IMR-90 (cell line): ENCODE results near the gene OR51E2. TPM values are rescaled to one million over a fixed set of nuclear protein-coding genes. Genes with fewer than 3 reads are reported as not detected.
A peak's percentile ranks its signal among the peaks of the same experiment; 100 is the strongest.

Experiments used
- ATAC-seq: fragments of 200-7000 bp; cut with Tn5 transposase; 2 replicates; pipeline ENCODE4 v1.9.1; 2020; ENCODE audit warnings: low read depth, mild to moderate bottlenecking, moderate library complexity
- BruUV-seq: library from RNA; stranded (reverse); fragments of 400-500 nt; replicated peaks from 2 replicates; lab custom pipeline; 2021; lab: Mats Ljungman, UMichigan
- CTCF ChIA-PET: fragments of 300-600 bp; formaldehyde crosslinking; extraction: SDS; loops from one replicate; lab custom pipeline; 2021; ENCODE audit warnings: antibody characterized with exemption; lab: Yijun Ruan, JAX
- POLR2A ChIA-PET: fragments of 300-600 bp; sonication (Branson Sonifier 250); formaldehyde crosslinking; loops from one replicate; lab custom pipeline; 2022; ENCODE audit warnings: antibody characterized with exemption; ENCODE audit not compliant: unreplicated experiment; lab: Charles Lee
- DNase-seq: peaks from one replicate; pipeline ENCODE4 v3.0.0; 2013
- H2AFZ ChIP-seq: replicated peaks from 2 replicates; pipeline ENCODE3; 2013; ENCODE audit warnings: low read length, mild to moderate bottlenecking; ENCODE audit not compliant: poor library complexity
- H2AK5ac ChIP-seq: 2 replicates; pipeline ENCODE4 v1.6.1; 2013; ENCODE audit warnings: low read depth, low read length, inconsistent platforms
- H2AK9ac ChIP-seq: replicated peaks from 2 replicates; pipeline ENCODE3; 2013; ENCODE audit warnings: mild to moderate bottlenecking, low read depth, low read length, moderate library complexity; ENCODE audit not compliant: poor library complexity
- H2BK120ac ChIP-seq: 2 replicates; pipeline ENCODE4 v1.6.1; 2013; ENCODE audit warnings: low read depth, low read length, inconsistent platforms
- H2BK15ac ChIP-seq: 3 replicates; pipeline ENCODE4 v1.6.1; 2013; ENCODE audit warnings: low read depth, low read length, inconsistent platforms
- H2BK20ac ChIP-seq: 2 replicates; pipeline ENCODE4 v1.6.1; 2013; ENCODE audit warnings: low read depth, mild to moderate bottlenecking, inconsistent platforms, low read length, moderate library complexity
- H2BK5ac ChIP-seq: 2 replicates; pipeline ENCODE4 v1.6.1; 2013; ENCODE audit warnings: mild to moderate bottlenecking, low read depth, low read length, inconsistent platforms; ENCODE audit not compliant: poor library complexity, severe bottlenecking
- H3K14ac ChIP-seq: replicated peaks from 2 replicates; pipeline ENCODE4 v1.6.1; 2013; ENCODE audit warnings: low read depth, low read length, inconsistent platforms
- H3K18ac ChIP-seq: 2 replicates; pipeline ENCODE4 v1.6.1; 2013; ENCODE audit warnings: low read depth, low read length, control low read depth
- H3K23ac ChIP-seq: 2 replicates; pipeline ENCODE4 v1.6.1; 2013; ENCODE audit warnings: low read depth, low read length, inconsistent platforms
- H3K27ac ChIP-seq: 2 replicates; pipeline ENCODE4 v1.5.1; 2013; ENCODE audit warnings: mild to moderate bottlenecking, control low read depth, low read length; ENCODE audit not compliant: insufficient read depth
- H3K27me3 ChIP-seq: 2 replicates; pipeline ENCODE4 v1.6.1; 2013; ENCODE audit warnings: low read length; ENCODE audit not compliant: control insufficient read depth, insufficient read depth
- H3K36me3 ChIP-seq: 2 replicates; pipeline ENCODE4 v1.6.1; 2013; ENCODE audit warnings: low read length, mixed read lengths; ENCODE audit not compliant: control insufficient read depth, insufficient read depth
- H3K4ac ChIP-seq: 2 replicates; pipeline ENCODE4 v1.6.1; 2013; ENCODE audit warnings: low read depth, low read length, inconsistent platforms
- H3K4me1 ChIP-seq: 2 replicates; pipeline ENCODE4 v1.6.1; 2013; ENCODE audit warnings: low read length, mixed read lengths; ENCODE audit not compliant: control insufficient read depth, insufficient read depth
- H3K4me2 ChIP-seq: 2 replicates; pipeline ENCODE4 v1.6.1; 2013; ENCODE audit warnings: low read depth, mild to moderate bottlenecking, control low read depth, low read length, moderate library complexity
- H3K4me3 ChIP-seq: 2 replicates; pipeline ENCODE4 v1.5.1; 2013; ENCODE audit warnings: low read depth, mild to moderate bottlenecking, control low read depth, low read length, moderate library complexity; ENCODE audit not compliant: insufficient read depth
- H3K56ac ChIP-seq: 2 replicates; pipeline ENCODE4 v1.6.1; 2013; ENCODE audit warnings: low read length, inconsistent platforms; ENCODE audit not compliant: insufficient read depth; ENCODE audit errors: extremely low read depth
- H3K79me1 ChIP-seq, 2 experiments: 2 replicates each; pipeline ENCODE4 v1.6.1; 2013; ENCODE audit warnings: low read length in 2 of 2, inconsistent platforms in 1 of 2, low read depth in 1 of 2
- H3K9ac ChIP-seq: 2 replicates; pipeline ENCODE4 v1.6.1; 2013; ENCODE audit warnings: low read depth, low read length, control low read depth
- H3K9me1 ChIP-seq: 2 replicates; pipeline ENCODE4 v1.6.1; 2013; ENCODE audit warnings: low read length, inconsistent platforms; ENCODE audit not compliant: insufficient read depth
- H3K9me3 ChIP-seq: 2 replicates; pipeline ENCODE4 v1.6.1; 2013; ENCODE audit warnings: low read length; ENCODE audit not compliant: control insufficient read depth, insufficient read depth
- H4K20me1 ChIP-seq: 2 replicates; pipeline ENCODE4 v1.6.1; 2013; ENCODE audit warnings: low read length, inconsistent platforms; ENCODE audit not compliant: insufficient read depth
- H4K5ac ChIP-seq: 2 replicates; pipeline ENCODE4 v1.6.1; 2013; ENCODE audit warnings: mild to moderate bottlenecking, low read depth, low read length, control low read depth
- H4K8ac ChIP-seq, 2 experiments: 2 replicates each; pipeline ENCODE4 v1.6.1; 2013; ENCODE audit warnings: low read depth in 2 of 2, low read length in 2 of 2, control low read depth in 1 of 2, inconsistent platforms in 1 of 2
- H4K91ac ChIP-seq: 2 replicates; pipeline ENCODE4 v1.6.1; 2013; ENCODE audit warnings: low read depth, low read length, inconsistent platforms; ENCODE audit not compliant: insufficient read depth
- BHLHE40 ChIP-seq: fragments of 150-350 bp; IDR thresholded peaks from 2 replicates; pipeline ENCODE4 v1.6.1; 2016; ENCODE audit warnings: mild to moderate bottlenecking, low read depth, low read length
- CEBPB ChIP-seq: IDR thresholded peaks from 2 replicates; pipeline ENCODE4 v1.6.1; 2012; ENCODE audit warnings: low read depth, low read length, improper control_type of control experiment
- CHD1 ChIP-seq: IDR thresholded peaks from 2 replicates; pipeline ENCODE4 v1.6.1; 2012; ENCODE audit warnings: low read depth, low read length, improper control_type of control experiment
- FOS ChIP-seq: fragments of 150-350 bp; IDR thresholded peaks from 2 replicates; pipeline ENCODE4 v1.6.1; 2016; ENCODE audit warnings: low read depth, low read length
- MAFK ChIP-seq: IDR thresholded peaks from 2 replicates; pipeline ENCODE4 v1.6.1; 2012; ENCODE audit warnings: low read depth, low read length, improper control_type of control experiment
- MAZ ChIP-seq: IDR thresholded peaks from 2 replicates; pipeline ENCODE4 v1.6.1; 2012; ENCODE audit warnings: low read depth, mild to moderate bottlenecking, low read length, improper control_type of control experiment, moderate library complexity, borderline replicate concordance
- MXI1 ChIP-seq: IDR thresholded peaks from 2 replicates; pipeline ENCODE4 v1.6.1; 2012; ENCODE audit warnings: low read depth, mild to moderate bottlenecking, low read length, moderate library complexity, borderline replicate concordance
- NFE2L2 ChIP-seq: fragments of 150-350 bp; IDR thresholded peaks from 2 replicates; pipeline ENCODE4 v1.6.1; 2016; ENCODE audit warnings: low read depth, mild to moderate bottlenecking, low read length
- POLR2A ChIP-seq: IDR thresholded peaks from 2 replicates; pipeline ENCODE4 v1.6.1; 2012; ENCODE audit warnings: mild to moderate bottlenecking, low read depth, low read length
- RAD21 ChIP-seq: IDR thresholded peaks from 2 replicates; pipeline ENCODE4 v1.6.1; 2012; ENCODE audit warnings: low read length, improper control_type of control experiment
- RCOR1 ChIP-seq: IDR thresholded peaks from 2 replicates; pipeline ENCODE4 v1.6.1; 2012; ENCODE audit warnings: mild to moderate bottlenecking, low read length, improper control_type of control experiment; ENCODE audit not compliant: insufficient replicate concordance
- RFX5 ChIP-seq: IDR thresholded peaks from 2 replicates; pipeline ENCODE4 v1.8.0; 2012; ENCODE audit warnings: low read depth, mild to moderate bottlenecking, low read length, moderate library complexity
- SMC3 ChIP-seq: fragments of 150-350 bp; IDR thresholded peaks from 2 replicates; pipeline ENCODE4 v1.6.1; 2016; ENCODE audit warnings: low read depth, mild to moderate bottlenecking, antibody characterized with exemption, low read length, moderate library complexity
- WGBS, 2 experiments: methylation state at CpG; one replicate each; pipeline versions ENCODE4 v1.1.5 to v1.1.7; 2013; ENCODE audit warnings: missing lambda C conversion rate in 2 of 2; ENCODE audit not compliant: insufficient read length in 1 of 2; ENCODE audit errors: extremely low coverage in 2 of 2; 5-methylcytosine and 5-hydroxymethylcytosine counted together
- dilution Hi-C: fragments of 300-500 bp; cut with HindIII; formaldehyde crosslinking; loops from one replicate; pipeline ENCODE4 v1.14.3; 2018; ENCODE audit warnings: low sequenced_read_pairs; ENCODE audit not compliant: unreplicated experiment
- in situ Hi-C: fragments of 300-500 bp; cut with MboI; formaldehyde crosslinking; loops from 3 replicates; pipeline ENCODE4 v1.14.3; 2019; ENCODE audit warnings: low sequenced_read_pairs, inconsistent platforms, mixed read lengths
- intact Hi-C: fragments of 100-400 bp; cut with micrococcal nuclease; formaldehyde crosslinking; loops from 2 replicates; pipeline ENCODE4 v1.10.0; 2022
- polyA plus RNA-seq, 3 experiments: library from polyadenylated mRNA; depleted of rRNA; stranded (reverse); fragments of >200 nt; gene quantifications; 2 replicates each; pipeline ENCODE4 v1.2.3, GENCODE V29; 2012; ENCODE audit warnings: low replicate concordance in 1 of 3
- total RNA-seq: library from RNA; depleted of rRNA; stranded (reverse); fragments of >200 nt; gene quantifications from 2 replicates; pipeline ENCODE4 v1.2.3, GENCODE V29; 2012
- TF ChIP-seq, protein P1 (sequence below): fragments of 150-350 bp; IDR thresholded peaks from 2 replicates; pipeline ENCODE4 v1.6.1; 2017; ENCODE audit warnings: mild to moderate bottlenecking, antibody characterized with exemption, low read length, low read depth
- TF ChIP-seq, protein P2 (sequence below): conservative IDR thresholded peaks from 2 replicates; pipeline ENCODE4 v1.5.1; 2012; ENCODE audit warnings: mild to moderate bottlenecking, low read depth, low read length, improper control_type of control experiment
- TF ChIP-seq, protein P3 (sequence below): fragments of 150-350 bp; IDR thresholded peaks from 2 replicates; pipeline ENCODE4 v1.6.1; 2016; ENCODE audit warnings: low read depth, mild to moderate bottlenecking, low read length, moderate library complexity, borderline replicate concordance

Gene OR51E2
- total and polyA plus RNA-seq, 2 of the 4 experiments (the other 2 are of a cell fraction), result 0.72 to 1.3 TPM

DNA sequence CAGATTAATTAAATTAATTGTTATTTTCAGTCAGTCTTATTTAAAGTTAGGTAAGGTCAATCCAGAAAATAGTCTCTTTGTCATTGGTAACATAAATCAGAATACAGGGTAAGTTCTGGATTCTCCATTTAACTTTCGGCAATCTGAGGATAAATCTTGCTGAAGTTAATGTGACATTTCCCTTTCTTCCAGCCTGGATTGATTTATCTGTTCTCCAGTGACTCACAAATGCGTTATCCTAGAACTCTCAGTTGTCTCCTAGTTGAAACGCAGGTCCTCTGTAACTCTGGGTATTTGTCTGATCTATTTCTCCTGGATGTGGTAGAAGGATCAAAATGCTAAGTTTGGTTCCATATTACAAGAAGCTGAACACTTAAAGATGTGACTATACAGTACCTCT is 32.9 kb downstream of the OR51E2 start:
- ATAC-seq, result 0 out of 2 replicates have a peak, but pooled peaks have one; percentile 31
- Histone ChIP-seq H3K79me1 (no peaks in the 10 kb centered on the region), H4K20me1 (no peaks in the 10 kb centered on the region), H4K8ac (peak overlapping the region in 1 of 2 experiments; percentile 31; a peak in 2 of 4 replicates), H3K4me2 (peak overlapping the region; percentile 38; the same call in 1 of the 2 replicates), H2BK20ac (peak overlapping the region; percentile 16; the same call in 1 of the 2 replicates), H2BK5ac (peak overlapping the region; percentile 71), H3K4ac (peak overlapping the region; percentile 8; the same call in 1 of the 2 replicates), H3K56ac (no peak overlapping the region), H3K36me3 (no peaks in the 10 kb centered on the region), H2AFZ (no peak overlapping the region), H3K23ac (no peak overlapping the region), H3K4me1 (peaks cover 2% of the 10 kb centered on the region; the same call in 1 of the 2 replicates), H2AK5ac (no peak overlapping the region), H3K9me1 (peaks cover 8% of the 10 kb centered on the region; the same call in 1 of the 2 replicates), H3K27ac (no peak overlapping the region), H4K91ac (no peak overlapping the region), H3K27me3 (no peaks in the 10 kb centered on the region), H2BK15ac (no peak overlapping the region), H4K5ac (no peak overlapping the region), H2BK120ac (peak overlapping the region; percentile 20; the same call in 1 of the 2 replicates), H3K18ac (no peak overlapping the region), H3K9me3 (no peaks in the 10 kb centered on the region), H2AK9ac (no peak overlapping the region), H3K4me3 (no peak overlapping the region), H3K9ac (no peak overlapping the region), H3K14ac (0 out of 2 replicates have a peak overlapping the region, but pooled peaks have one; percentile 13)
- ChIA-PET CTCF (no interaction called here), POLR2A (no interaction called here)
- no TSS peak for BruUV-seq
- peak; percentile 51 for DNase-seq
- no peak for TF ChIP-seq NFE2L2
- TF ChIP-seq RAD21, result no peak
- no peak for TF ChIP-seq RFX5
- TF ChIP-seq MAFK, result no peak
- TF ChIP-seq, protein P1, sequence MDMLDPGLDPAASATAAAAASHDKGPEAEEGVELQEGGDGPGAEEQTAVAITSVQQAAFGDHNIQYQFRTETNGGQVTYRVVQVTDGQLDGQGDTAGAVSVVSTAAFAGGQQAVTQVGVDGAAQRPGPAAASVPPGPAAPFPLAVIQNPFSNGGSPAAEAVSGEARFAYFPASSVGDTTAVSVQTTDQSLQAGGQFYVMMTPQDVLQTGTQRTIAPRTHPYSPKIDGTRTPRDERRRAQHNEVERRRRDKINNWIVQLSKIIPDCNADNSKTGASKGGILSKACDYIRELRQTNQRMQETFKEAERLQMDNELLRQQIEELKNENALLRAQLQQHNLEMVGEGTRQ, result no peak
- TF ChIP-seq, protein P2, sequence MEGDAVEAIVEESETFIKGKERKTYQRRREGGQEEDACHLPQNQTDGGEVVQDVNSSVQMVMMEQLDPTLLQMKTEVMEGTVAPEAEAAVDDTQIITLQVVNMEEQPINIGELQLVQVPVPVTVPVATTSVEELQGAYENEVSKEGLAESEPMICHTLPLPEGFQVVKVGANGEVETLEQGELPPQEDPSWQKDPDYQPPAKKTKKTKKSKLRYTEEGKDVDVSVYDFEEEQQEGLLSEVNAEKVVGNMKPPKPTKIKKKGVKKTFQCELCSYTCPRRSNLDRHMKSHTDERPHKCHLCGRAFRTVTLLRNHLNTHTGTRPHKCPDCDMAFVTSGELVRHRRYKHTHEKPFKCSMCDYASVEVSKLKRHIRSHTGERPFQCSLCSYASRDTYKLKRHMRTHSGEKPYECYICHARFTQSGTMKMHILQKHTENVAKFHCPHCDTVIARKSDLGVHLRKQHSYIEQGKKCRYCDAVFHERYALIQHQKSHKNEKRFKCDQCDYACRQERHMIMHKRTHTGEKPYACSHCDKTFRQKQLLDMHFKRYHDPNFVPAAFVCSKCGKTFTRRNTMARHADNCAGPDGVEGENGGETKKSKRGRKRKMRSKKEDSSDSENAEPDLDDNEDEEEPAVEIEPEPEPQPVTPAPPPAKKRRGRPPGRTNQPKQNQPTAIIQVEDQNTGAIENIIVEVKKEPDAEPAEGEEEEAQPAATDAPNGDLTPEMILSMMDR, result no peak
- no peak for TF ChIP-seq POLR2A
- no peak for TF ChIP-seq RCOR1
- TF ChIP-seq, protein P3, sequence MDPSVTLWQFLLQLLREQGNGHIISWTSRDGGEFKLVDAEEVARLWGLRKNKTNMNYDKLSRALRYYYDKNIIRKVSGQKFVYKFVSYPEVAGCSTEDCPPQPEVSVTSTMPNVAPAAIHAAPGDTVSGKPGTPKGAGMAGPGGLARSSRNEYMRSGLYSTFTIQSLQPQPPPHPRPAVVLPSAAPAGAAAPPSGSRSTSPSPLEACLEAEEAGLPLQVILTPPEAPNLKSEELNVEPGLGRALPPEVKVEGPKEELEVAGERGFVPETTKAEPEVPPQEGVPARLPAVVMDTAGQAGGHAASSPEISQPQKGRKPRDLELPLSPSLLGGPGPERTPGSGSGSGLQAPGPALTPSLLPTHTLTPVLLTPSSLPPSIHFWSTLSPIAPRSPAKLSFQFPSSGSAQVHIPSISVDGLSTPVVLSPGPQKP, result no peak
- no peak for TF ChIP-seq MAZ
- TF ChIP-seq CHD1, result no peak
- TF ChIP-seq MXI1, result no peak
- no peak for TF ChIP-seq CEBPB
- TF ChIP-seq SMC3, result no peak
- TF ChIP-seq BHLHE40, result no peak
- TF ChIP-seq FOS, result no peak
- in situ Hi-C loops, result no loop called here
- WGBS, 2 experiments, result no CpG with 5 or more reads among the region's 3 CpGs
- intact Hi-C loops, result no loop called here
- dilution Hi-C loops, result no loop called here
